GM15510 (cell line): ENCODE results near the gene AGPAT3.

Experiments used
- POLR2A ChIP-seq: IDR thresholded peaks from 3 replicates; pipeline ENCODE4 v1.6.1; 2011; ENCODE audit warnings: borderline replicate concordance; ENCODE audit not compliant: insufficient read length; ENCODE audit errors: extremely low read depth

AGPAT3 gene

GRCh38 chr21:43978060-43978459, 113.0 kb downstream of the AGPAT3 start:
- no peak for TF ChIP-seq POLR2A

- TF ChIP-seq POLR2A, result no peak
Observed at GRCh38 chr21:43979654-43980053, 114.6 kb downstream of the AGPAT3 start.

- TF ChIP-seq POLR2A, result no peak
Observed at GRCh38 chr21:43981151-43981870, 116.3 kb downstream of the AGPAT3 start.

- TF ChIP-seq POLR2A, result no peak
Observed at GRCh38 chr21:43981871-43982210, 116.8 kb downstream of the AGPAT3 start.

GRCh38 chr21:43982489-43983078, 117.6 kb downstream of the AGPAT3 start:
- TF ChIP-seq POLR2A, result no peak

- TF ChIP-seq POLR2A, result no peak
Observed at GRCh38 chr21:43983390-43983789, 118.4 kb downstream of the AGPAT3 start.

GRCh38 chr21:43983860-43984420, 118.9 kb downstream of the AGPAT3 start:
- peak; percentile 14 for TF ChIP-seq POLR2A

- no peak for TF ChIP-seq POLR2A
Observed at GRCh38 chr21:43984905-43985689, 120.1 kb downstream of the AGPAT3 start.

- no peak for TF ChIP-seq POLR2A
Observed at GRCh38 chr21:43985690-43986251, 120.7 kb downstream of the AGPAT3 start.

GRCh38 chr21:43986544-43987451, 121.8 kb downstream of the AGPAT3 start:
- no peak for TF ChIP-seq POLR2A

GRCh38 chr21:43987509-43987908, 122.5 kb downstream of the AGPAT3 start:
- no peak for TF ChIP-seq POLR2A

- TF ChIP-seq POLR2A, result no peak
Observed at GRCh38 chr21:43988016-43988415, 123.0 kb downstream of the AGPAT3 start.

GRCh38 chr21:43988506-43989230, 123.6 kb downstream of the AGPAT3 start:
- TF ChIP-seq POLR2A, result no peak

GRCh38 chr21:43989401-43989800, 124.4 kb downstream of the AGPAT3 start:
- no peak for TF ChIP-seq POLR2A

GRCh38 chr21:43991447-43991991, 126.5 kb downstream of the AGPAT3 start:
- no peak for TF ChIP-seq POLR2A
